GM19099 (cell line): ENCODE results near the gene IRF4.
A peak's percentile ranks its signal among the peaks of the same experiment; 100 is the strongest.

Experiments used
- POLR2A ChIP-seq: IDR thresholded peaks from 3 replicates; pipeline ENCODE4 v1.6.1; 2011; ENCODE audit warnings: low read depth; ENCODE audit not compliant: insufficient read length; ENCODE audit errors: extremely low read depth

IRF4 gene

GRCh38 chr6:394641-395289 is 3.2 kb downstream of the IRF4 start:
- peak; percentile 31 for TF ChIP-seq POLR2A

- TF ChIP-seq POLR2A = peak; percentile 3
Observed at GRCh38 chr6:395432-396125, 4.0 kb downstream of the IRF4 start.

- TF ChIP-seq POLR2A = no peak
Observed at GRCh38 chr6:396126-396520, 4.6 kb downstream of the IRF4 start.

GRCh38 chr6:397056-397455 is 5.5 kb downstream of the IRF4 start:
- peak; percentile 17 for TF ChIP-seq POLR2A

- TF ChIP-seq POLR2A = no peak
Observed at GRCh38 chr6:397604-398003, 6.1 kb downstream of the IRF4 start.

- TF ChIP-seq POLR2A = no peak
Observed at GRCh38 chr6:398065-398464, 6.5 kb downstream of the IRF4 start.

- TF ChIP-seq POLR2A = peak; percentile 59
Observed at GRCh38 chr6:398558-399078, 7.1 kb downstream of the IRF4 start.

- TF ChIP-seq POLR2A = no peak
Observed at GRCh38 chr6:399785-400534, 8.4 kb downstream of the IRF4 start.

- TF ChIP-seq POLR2A = no peak
Observed at GRCh38 chr6:400815-401214, 9.3 kb downstream of the IRF4 start.

- TF ChIP-seq POLR2A = peak; percentile 61
Observed at GRCh38 chr6:401239-401993, 9.9 kb downstream of the IRF4 start.

- TF ChIP-seq POLR2A = no peak
Observed at GRCh38 chr6:401994-402640, 10.6 kb downstream of the IRF4 start.

- TF ChIP-seq POLR2A = peak; percentile 43
Observed at GRCh38 chr6:402901-403658, 11.5 kb downstream of the IRF4 start.
